GM19397 (cell line): ENCODE results near the gene NRXN3.

Experiments
- ATAC-seq: cut with Tn5 transposase; IDR thresholded peaks from one replicate; pipeline ENCODE4 v1.9.1; 2021; ENCODE audit warnings: mild to moderate bottlenecking, moderate library complexity; ENCODE audit not compliant: unreplicated experiment

Gene NRXN3

GRCh38 chr14:78764645-78765044 lies 594.5 kb downstream of the NRXN3 start:
- ATAC-seq = no peak

- ATAC-seq = no peak
Measured at GRCh38 chr14:78767436-78767835, 597.3 kb downstream of the NRXN3 start.

- no peak for ATAC-seq
Measured at GRCh38 chr14:78782551-78782950, 612.4 kb downstream of the NRXN3 start.

GRCh38 chr14:78785265-78785664 lies 615.1 kb downstream of the NRXN3 start:
- ATAC-seq = no peak

- ATAC-seq = no peak
Measured at GRCh38 chr14:78788467-78789360, 618.5 kb downstream of the NRXN3 start.

- no peak for ATAC-seq
Measured at GRCh38 chr14:78790271-78790670, 620.1 kb downstream of the NRXN3 start.

GRCh38 chr14:78798757-78799156 lies 628.6 kb downstream of the NRXN3 start:
- no peak for ATAC-seq

- no peak for ATAC-seq
Measured at GRCh38 chr14:78805570-78805969, 635.4 kb downstream of the NRXN3 start.

GRCh38 chr14:78823035-78823434 lies 652.9 kb downstream of the NRXN3 start:
- ATAC-seq = no peak

- no peak for ATAC-seq
Measured at GRCh38 chr14:78823516-78823915, 653.3 kb downstream of the NRXN3 start.

GRCh38 chr14:78829274-78829673 lies 659.1 kb downstream of the NRXN3 start:
- ATAC-seq = no peak

- ATAC-seq = no peak
Measured at GRCh38 chr14:78834766-78835451, 664.7 kb downstream of the NRXN3 start.

- no peak for ATAC-seq
Measured at GRCh38 chr14:78835909-78836308, 665.7 kb downstream of the NRXN3 start.

GRCh38 chr14:78836777-78837176 lies 666.6 kb downstream of the NRXN3 start:
- ATAC-seq = no peak

- no peak for ATAC-seq
Measured at GRCh38 chr14:78838959-78839358, 668.8 kb downstream of the NRXN3 start.

GRCh38 chr14:78840898-78841297 lies 670.7 kb downstream of the NRXN3 start:
- ATAC-seq = no peak

- ATAC-seq = no peak
Measured at GRCh38 chr14:78847801-78848200, 677.6 kb downstream of the NRXN3 start.

- peak; percentile 88 for ATAC-seq
Measured at GRCh38 chr14:78848234-78848820, 678.2 kb downstream of the NRXN3 start.

- ATAC-seq = no peak
Measured at GRCh38 chr14:78849952-78850351, 679.8 kb downstream of the NRXN3 start.

- no peak for ATAC-seq
Measured at GRCh38 chr14:78851189-78851588, 681.0 kb downstream of the NRXN3 start.

GRCh38 chr14:78852040-78852439 lies 681.9 kb downstream of the NRXN3 start:
- no peak for ATAC-seq

- ATAC-seq = no peak
Measured at GRCh38 chr14:78857974-78858373, 687.8 kb downstream of the NRXN3 start.
